Glutamatergic neuron (in vitro differentiated cells): Measurements from ENCODE around the gene PHB1. TPM values are rescaled to one million over a fixed set of nuclear protein-coding genes. Genes with fewer than 3 reads are reported as not detected.

Source experiments
- DNase-seq: peaks from one replicate; pipeline ENCODE4 v3.0.0; 2022
- H3K27ac Mint-ChIP-seq: one replicate; pipeline ENCODE4 v1.8.0; 2020; ENCODE audit warnings: mild to moderate bottlenecking, mixed read lengths, inconsistent platforms; ENCODE audit not compliant: unreplicated experiment
- H3K27me3 Mint-ChIP-seq: one replicate; pipeline ENCODE4 v1.8.0; 2020; ENCODE audit warnings: mild to moderate bottlenecking, moderate library complexity, mixed read lengths, inconsistent platforms; ENCODE audit not compliant: unreplicated experiment
- H3K36me3 Mint-ChIP-seq: one replicate; pipeline ENCODE4 v1.8.0; 2020; ENCODE audit warnings: mild to moderate bottlenecking, mixed read lengths, inconsistent platforms; ENCODE audit not compliant: unreplicated experiment
- H3K4me1 Mint-ChIP-seq: one replicate; pipeline ENCODE4 v1.8.0; 2020; ENCODE audit warnings: mild to moderate bottlenecking, low read depth, mixed read lengths, inconsistent platforms; ENCODE audit not compliant: unreplicated experiment
- H3K4me3 Mint-ChIP-seq: one replicate; pipeline ENCODE4 v1.8.0; 2020; ENCODE audit warnings: mild to moderate bottlenecking, mixed read lengths, inconsistent platforms; ENCODE audit not compliant: unreplicated experiment
- H3K9me3 Mint-ChIP-seq: one replicate; pipeline ENCODE4 v1.8.0; 2020; ENCODE audit warnings: mild to moderate bottlenecking, moderate library complexity, mixed read lengths, inconsistent platforms; ENCODE audit not compliant: unreplicated experiment
- total RNA-seq: library from RNA; stranded (reverse); fragmentation: NEBNext Ultra II Directional; extraction: Animal tissue kit (Norgen Biotek cat#: 25700); gene quantifications from one replicate; pipeline ENCODE4 v1.2.1, GENCODE V29; 2021; ENCODE audit not compliant: unreplicated experiment
- TF ChIP-seq, protein P1 (sequence below): fragments of 200-600 bp; sonication (generic); IDR thresholded peaks from one replicate; pipeline ENCODE4 v1.5.0; 2021; ENCODE audit not compliant: partially characterized antibody, unreplicated experiment

Gene PHB1
- total RNA-seq, 1 donor from 2014 or later, result 134 TPM

DNA sequence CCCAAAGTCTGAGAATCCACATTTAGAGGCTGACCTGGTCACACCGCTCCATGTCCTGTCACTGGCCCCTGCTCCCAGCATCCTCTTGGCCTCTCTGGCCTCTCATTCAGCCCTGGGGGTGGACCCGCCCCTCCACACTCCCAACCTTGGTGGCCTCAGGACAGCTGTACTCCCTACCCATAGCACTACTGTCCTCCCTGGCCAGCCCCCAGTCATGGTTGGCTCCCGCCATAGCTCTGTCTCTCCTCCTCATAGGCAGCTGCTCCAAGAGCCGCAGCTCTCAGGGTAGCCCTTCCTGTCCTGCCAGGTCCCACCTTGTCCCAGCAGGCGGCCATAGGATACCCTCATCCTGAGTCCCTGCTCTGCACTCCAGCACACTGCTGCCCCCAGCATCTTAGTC lies 38.0 kb upstream of the PHB1 start:
- Mint-ChIP-seq H3K4me1 (peaks cover 11% of the 10 kb centered on the region), H3K4me3 (peak overlapping the region; percentile 32), H3K27ac (no peak overlapping the region), H3K36me3 (peaks cover 4% of the 10 kb centered on the region), H3K27me3 (peaks cover 13% of the 10 kb centered on the region), H3K9me3 (peaks cover 8% of the 10 kb centered on the region)
- DNase-seq, result no peak
- TF ChIP-seq, protein P1, sequence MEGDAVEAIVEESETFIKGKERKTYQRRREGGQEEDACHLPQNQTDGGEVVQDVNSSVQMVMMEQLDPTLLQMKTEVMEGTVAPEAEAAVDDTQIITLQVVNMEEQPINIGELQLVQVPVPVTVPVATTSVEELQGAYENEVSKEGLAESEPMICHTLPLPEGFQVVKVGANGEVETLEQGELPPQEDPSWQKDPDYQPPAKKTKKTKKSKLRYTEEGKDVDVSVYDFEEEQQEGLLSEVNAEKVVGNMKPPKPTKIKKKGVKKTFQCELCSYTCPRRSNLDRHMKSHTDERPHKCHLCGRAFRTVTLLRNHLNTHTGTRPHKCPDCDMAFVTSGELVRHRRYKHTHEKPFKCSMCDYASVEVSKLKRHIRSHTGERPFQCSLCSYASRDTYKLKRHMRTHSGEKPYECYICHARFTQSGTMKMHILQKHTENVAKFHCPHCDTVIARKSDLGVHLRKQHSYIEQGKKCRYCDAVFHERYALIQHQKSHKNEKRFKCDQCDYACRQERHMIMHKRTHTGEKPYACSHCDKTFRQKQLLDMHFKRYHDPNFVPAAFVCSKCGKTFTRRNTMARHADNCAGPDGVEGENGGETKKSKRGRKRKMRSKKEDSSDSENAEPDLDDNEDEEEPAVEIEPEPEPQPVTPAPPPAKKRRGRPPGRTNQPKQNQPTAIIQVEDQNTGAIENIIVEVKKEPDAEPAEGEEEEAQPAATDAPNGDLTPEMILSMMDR, result no peak

DNA sequence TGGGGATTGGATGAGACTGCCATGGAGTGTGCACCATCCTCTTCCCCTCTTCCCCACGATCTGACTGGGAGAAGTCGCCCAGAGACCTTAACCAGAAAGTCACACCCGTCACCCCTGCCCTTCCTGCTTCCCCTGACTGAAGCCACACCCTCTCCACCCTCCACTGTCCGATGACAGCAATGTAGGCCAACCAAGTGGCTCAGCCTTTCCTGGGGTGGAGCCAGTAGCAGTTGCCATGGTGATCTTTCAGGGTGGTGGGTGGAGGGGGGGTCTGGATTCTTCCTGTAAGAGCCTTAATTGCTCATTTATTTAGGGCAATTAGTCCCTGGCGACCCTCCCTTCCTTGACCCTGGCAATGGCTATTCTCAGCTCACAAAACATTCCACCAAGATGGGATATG lies 37.5 kb upstream of the PHB1 start:
- no peak for DNase-seq
- TF ChIP-seq, protein P1, result no peak
- Mint-ChIP-seq H3K9me3 (peaks cover 6% of the 10 kb centered on the region), H3K36me3 (no peaks in the 10 kb centered on the region), H3K4me3 (peak overlapping the region; percentile 42), H3K27ac (peak overlapping the region; percentile 38), H3K27me3 (peaks cover 14% of the 10 kb centered on the region), H3K4me1 (peaks cover 11% of the 10 kb centered on the region)

DNA sequence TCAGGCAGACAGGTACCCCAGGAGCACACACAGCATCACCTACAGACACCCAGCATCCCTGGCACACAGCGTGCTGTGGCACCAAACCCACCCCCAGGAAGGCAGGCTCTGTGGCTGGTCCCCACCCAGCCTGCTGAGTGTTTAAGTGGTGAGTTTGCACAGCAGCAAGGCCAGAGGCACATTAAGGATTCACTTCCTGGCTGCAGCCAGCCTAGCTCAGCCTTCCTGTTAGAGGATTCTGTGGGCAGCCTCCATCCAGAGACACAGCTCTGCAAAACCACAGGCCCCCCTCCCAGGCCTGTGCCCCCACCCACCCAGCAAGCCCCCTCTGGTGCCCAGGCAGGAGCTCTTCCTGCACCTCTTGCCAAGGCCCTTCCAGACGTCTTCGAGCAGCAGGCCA lies 36.1 kb upstream of the PHB1 start:
- Mint-ChIP-seq H3K4me3 (no peak overlapping the region), H3K27me3 (peaks cover 9% of the 10 kb centered on the region), H3K36me3 (no peaks in the 10 kb centered on the region), H3K4me1 (peaks cover 11% of the 10 kb centered on the region), H3K9me3 (peaks cover 2% of the 10 kb centered on the region), H3K27ac (peak overlapping the region; percentile 52)
- TF ChIP-seq, protein P1, result no peak
- DNase-seq, result no peak

DNA sequence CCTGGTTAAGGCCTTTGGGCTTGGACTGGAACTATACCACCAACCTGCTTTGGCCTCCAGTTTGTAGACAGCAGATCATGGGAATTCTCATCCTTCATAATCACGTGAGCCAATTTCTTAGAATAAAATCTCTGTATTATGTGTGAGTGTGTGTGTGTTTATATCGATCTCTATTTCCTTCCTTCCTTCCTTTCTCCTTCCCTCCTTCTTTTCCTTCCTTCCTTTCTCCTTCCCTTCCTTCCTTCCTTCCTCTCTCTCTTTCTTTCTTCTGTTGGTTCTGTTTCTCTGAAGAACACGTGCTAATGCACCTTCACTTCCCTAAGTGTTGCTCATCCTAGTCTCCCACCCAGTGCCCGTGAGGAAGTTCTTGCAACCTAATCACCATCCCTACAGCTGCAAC lies 35.5 kb upstream of the PHB1 start:
- no peak for DNase-seq
- TF ChIP-seq, protein P1, result no peak
- Mint-ChIP-seq H3K36me3 (no peaks in the 10 kb centered on the region), H3K9me3 (peaks cover 2% of the 10 kb centered on the region), H3K27ac (peak overlapping the region; percentile 52), H3K4me1 (peaks cover 11% of the 10 kb centered on the region), H3K27me3 (peaks cover 9% of the 10 kb centered on the region), H3K4me3 (peak overlapping the region; percentile 9)

DNA sequence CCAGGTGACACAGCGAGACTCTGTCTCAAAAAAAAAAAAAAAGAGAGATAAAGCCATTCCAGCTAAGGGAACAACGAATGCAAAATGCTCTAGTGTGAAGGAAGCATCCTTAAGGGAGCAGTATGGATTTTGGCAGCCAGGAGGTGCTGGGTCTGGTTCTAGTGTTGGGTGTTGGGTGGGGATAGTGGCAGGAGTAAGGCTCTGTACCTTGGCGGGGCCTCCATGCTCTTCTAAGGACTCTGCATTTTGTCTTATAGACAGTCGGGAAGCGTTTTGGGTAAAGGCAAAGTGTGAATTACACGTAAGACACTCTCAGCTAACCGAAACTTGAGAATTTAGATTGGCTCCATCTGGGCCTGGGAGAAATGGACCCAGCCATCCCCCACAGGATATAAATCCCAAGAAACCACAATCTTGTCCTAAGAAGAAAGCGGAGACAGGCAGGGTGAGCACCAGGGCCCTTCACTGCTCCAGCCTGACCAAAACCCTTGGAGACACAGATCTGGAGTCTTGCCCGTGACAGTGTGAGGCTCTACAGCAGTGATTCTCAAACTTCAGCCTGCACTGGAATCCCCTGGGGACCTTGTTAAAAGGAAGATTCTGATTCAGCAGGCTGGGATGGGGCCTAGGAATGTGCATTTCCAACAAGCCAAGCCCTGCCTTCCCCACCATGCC lies 33.1 kb upstream of the PHB1 start:
- H3K9me3 Mint-ChIP-seq, result no peaks in the 10 kb centered on the region
- peaks cover 7% of the 10 kb centered on the region for H3K27me3 Mint-ChIP-seq
- no peak overlapping the region for H3K4me3 Mint-ChIP-seq
- H3K4me1 Mint-ChIP-seq, result peaks cover 11% of the 10 kb centered on the region
- no peaks in the 10 kb centered on the region for H3K36me3 Mint-ChIP-seq
- DNase-seq, result no peak
- H3K27ac Mint-ChIP-seq, result no peak overlapping the region
- TF ChIP-seq, protein P1, result no peak
